Left colon (tissue), 2 donors: ENCODE results near the gene EPHB6. TPM values are rescaled to one million over a fixed set of nuclear protein-coding genes. Genes with fewer than 3 reads are reported as not detected.

Experiments used
- ATAC-seq: fragments of 200-7000 bp; cut with Tn5 transposase; one replicate; pipeline ENCODE4 v1.9.1; 2020; ENCODE audit warnings: mild to moderate bottlenecking, moderate library complexity
- DNase-seq, 2 donors: peaks; one replicate each; pipeline ENCODE4 v3.0.0-alpha.2; 2020
- intact Hi-C, 2 donors: fragments of 100-400 bp; cut with DNase I in 1 of 2; cut with micrococcal nuclease in 1 of 2; formaldehyde crosslinking; loops; one replicate each; pipeline versions ENCODE4 v1.11.2 to v1.14.0; 2022; cut with DNase I, micrococcal nuclease
- total RNA-seq, 2 donors: library from RNA; stranded (reverse); fragmentation: NEBNext Ultra II Directional; extraction: Animal tissue kit (Norgen Biotek cat#: 25700); gene quantifications; one replicate each; pipeline ENCODE4 v1.2.1, GENCODE V29; 2021
- donor health status: DM: no; HTN: no; CAD: no.
- donor health status: DM: yes; HTN: yes; CAD: no.

The EPHB6 gene
- total RNA-seq, 2 donors from 2014 or later, result 1.2 to 3.2 TPM

DNA sequence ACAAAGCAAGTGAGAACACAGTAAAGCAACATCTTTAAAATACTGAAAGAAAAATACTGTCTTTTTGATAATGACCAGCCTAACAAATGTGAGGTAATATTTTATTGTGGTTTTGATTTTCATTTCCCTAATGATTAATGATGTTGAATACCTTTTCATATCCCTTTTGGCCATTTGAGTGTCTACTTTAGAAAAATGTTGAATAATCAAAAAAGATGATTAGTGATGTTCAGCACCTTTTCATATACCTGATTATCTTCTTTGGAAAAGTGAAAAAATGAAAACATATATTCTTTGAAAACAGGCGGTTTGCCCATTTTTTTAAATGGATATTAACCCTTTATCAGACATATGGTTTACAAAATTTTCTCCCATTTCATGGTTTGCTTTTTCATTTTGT is 32.2 kb upstream of the EPHB6 start:
- DNase-seq (no peak), ATAC-seq (no peak)
- intact Hi-C loops, result no loop called here

DNA sequence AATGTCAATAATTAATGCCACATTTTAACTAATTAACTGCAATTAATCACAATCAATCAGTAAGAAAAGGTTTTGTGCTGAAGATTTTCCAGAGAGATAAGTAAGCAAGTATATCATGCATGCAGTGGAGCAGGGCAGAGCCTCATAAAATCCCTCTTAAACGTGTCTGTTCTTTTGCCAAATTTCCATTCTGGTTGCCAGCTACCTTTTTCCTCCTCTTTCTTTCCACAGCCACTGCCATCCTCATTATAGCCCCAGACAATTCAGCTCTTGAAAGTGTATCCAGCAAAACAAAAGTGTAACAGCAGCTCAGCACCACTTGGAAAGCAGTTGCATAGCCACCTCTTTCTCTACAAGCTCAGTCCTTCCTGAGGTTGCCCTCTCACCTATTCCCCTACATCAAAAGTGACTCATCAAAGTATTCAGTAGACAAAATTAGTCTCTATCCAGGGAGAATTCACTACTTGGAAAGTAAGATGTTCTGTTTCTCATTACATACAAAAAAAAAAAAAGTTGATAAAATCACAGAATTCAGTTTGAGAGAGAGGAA is 26.9 kb upstream of the EPHB6 start:
- no peak for ATAC-seq
- no peak for DNase-seq
- intact Hi-C loops, result no loop called here

DNA sequence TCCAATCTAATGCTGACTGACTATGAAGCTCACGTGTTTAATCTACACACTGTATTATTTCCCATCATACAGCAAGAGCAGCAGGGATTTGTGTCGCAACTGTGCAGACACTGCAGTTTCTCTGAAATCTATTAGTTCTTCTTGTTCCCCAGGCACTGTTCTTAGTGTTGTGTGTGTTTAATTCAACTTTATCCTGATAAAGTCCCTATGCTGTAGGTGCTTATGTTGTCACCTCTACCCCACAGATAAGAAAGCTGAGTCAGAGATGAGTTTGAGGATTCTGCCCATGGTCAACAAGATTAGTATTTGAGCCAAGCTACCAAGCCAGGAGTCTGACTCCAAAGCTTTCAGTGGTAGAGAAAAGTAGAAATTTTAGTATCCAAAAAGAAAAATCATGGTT is 22.5 kb upstream of the EPHB6 start:
- ATAC-seq, result no peak
- no peak for DNase-seq
- intact Hi-C loops, result no loop called here

DNA sequence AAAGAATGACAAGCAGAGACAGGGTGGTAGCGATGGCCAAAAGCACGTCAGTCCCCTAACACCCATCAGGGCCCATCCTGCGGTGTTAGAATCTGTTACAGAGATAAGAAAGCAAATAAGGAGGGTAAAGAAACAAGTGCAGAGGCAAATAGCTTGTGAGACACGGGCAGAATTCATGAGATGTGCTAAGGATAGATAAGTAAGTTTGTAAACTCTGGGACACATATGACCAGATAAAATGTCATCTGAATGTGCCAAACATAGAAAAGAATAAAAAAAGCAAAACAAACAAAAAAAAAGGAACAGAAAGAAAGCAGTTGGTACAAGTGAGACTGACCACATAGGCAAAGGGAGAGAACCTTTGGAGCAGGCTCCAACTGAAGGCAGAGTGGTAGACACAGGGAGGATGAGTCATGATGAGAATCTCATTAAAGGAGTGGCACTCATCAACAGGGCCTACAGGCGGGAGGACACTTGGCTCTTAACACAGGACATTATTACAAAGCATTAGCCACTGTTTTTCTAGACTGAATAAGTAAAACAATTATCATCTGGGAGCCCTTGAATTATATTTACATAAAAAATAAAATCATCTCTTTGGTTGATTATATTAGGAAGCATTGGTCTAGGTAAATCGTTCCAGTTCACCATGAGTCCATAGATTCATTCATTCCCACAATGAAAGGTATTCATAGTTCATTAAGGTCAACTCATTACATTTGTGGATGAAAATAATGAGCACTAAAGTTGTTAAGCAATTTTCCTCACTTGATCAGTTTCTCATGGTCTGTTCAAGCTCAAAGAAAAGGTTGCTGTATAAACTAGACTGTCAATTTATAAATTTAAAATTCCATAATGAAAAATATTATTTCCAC is 21.5 kb upstream of the EPHB6 start:
- intact Hi-C loops, result no loop called here
- DNase-seq, result no peak
- ATAC-seq, result no peak

DNA sequence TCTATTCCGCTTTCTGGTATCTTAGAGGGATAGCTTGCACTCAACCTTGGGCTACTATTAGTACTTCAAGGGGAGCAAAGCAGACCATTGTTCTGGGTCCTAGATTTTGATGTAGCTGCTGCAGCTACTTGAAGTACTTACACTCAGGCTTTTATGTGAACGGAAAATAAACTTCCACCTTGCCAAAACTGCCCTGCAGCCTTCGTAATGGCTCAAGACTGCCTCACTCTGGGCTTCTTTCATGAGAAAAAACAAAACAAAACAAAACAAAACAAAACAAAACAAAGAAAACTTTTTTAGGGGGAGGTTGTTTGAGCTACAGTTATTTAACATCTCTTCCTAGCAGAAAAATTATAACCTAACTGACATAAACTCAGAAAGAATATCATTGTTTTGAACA is 19.4 kb upstream of the EPHB6 start:
- ATAC-seq (no peak), DNase-seq (no peak)
- intact Hi-C loops, result no loop called here

DNA sequence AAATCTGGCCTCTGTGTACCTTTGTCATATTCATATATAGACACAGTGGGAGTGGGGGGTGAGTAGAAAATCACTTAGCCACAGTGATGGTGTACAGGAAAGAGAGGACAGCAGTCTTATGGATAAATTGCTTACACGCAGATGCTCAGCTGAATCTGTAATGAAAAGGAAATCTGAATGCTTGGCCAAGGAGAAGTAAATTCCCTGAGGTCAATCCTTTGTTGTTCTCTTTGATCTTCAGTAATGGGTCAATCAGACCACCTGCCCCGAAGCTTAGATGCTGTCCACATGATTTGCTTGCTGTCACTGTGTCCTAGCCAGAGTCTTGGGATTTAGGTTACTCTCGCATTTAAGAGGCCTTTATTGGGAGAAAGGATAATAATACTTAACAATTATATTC is 18.4 kb upstream of the EPHB6 start:
- intact Hi-C loops, result no loop called here
- ATAC-seq, result no peak
- DNase-seq, result no peak

DNA sequence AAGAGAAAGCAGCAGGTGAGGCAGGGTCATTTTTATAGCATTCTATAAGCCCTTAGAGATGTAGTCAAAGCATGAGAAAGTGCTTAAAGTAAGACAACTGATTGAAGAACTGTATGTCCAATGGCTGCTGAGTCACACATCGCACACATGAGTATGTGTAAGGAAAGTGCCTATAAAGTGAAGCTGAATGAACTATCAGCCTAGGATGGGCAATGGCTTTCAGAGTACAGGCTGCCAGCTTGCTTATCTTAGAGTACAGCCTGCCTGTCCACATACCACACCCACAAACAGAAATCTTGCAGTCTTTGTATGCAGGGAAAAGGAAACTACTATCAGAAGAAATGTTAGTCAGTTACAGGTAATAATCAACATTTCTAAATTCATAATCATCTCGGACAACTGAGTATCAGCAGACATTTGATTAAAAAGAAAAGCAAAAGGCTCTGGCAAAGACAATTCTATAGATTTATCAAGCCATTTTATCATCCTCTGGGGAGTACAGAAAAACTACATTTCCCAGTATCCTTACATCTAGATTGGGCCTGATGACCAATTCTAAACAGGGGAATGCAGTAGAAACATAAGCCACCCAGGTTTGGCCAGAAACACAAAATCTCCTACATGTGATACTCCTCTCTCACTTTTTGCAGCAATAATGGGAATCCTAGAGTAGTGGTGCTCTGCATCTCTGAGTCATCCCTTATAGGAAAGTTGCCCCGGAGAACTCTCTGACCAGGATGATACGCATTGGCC is 16.2 kb upstream of the EPHB6 start:
- ATAC-seq, result peak; percentile 63
- no peak for DNase-seq
- intact Hi-C loops, result no loop called here

DNA sequence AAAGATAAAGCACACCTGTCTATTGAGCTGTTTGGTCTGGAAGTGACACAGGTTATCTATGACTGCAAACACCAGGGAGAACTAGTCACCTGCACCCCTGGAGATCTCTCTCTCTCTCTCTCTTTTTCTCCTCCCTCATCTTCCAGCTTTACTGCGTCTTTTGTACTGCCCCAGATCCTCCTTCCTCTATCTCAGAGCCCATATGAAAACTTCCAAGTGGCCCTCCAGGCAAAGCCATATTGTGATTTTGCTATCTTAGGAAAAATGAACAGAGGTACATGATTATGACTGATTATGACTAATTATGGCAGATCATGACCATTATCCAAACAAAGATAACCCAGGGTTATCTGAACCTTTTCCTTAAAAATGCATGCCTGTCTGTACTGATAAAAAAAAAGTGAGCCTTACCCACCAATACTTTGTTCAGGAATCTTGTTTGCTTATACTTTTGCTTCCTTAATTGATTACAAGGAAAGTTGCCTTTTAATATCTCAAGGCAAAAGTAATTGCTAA is 12.6 kb upstream of the EPHB6 start:
- ATAC-seq (no peak), DNase-seq (no peak)
- intact Hi-C loops, result no loop called here

DNA sequence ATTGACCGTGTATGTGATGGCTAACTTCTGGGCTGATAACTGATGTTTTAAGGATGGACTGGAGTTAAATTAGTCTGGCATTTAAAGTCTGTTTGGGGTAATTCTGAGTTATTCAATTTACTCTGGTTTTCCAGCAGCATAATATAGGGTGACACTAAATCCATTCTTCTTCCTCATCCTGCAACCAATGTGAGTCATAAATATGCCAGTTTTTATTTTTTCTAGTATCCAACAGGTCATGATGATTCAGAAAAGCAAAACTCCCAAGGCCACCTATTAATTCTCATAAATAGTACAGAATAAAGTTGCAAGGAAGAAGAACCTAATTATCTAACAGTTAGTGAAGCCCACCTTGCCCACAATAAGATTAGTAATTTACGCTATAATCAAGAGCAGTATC is 7.5 kb upstream of the EPHB6 start:
- DNase-seq (no peak), ATAC-seq (no peak)
- intact Hi-C loops, result no loop called here

DNA sequence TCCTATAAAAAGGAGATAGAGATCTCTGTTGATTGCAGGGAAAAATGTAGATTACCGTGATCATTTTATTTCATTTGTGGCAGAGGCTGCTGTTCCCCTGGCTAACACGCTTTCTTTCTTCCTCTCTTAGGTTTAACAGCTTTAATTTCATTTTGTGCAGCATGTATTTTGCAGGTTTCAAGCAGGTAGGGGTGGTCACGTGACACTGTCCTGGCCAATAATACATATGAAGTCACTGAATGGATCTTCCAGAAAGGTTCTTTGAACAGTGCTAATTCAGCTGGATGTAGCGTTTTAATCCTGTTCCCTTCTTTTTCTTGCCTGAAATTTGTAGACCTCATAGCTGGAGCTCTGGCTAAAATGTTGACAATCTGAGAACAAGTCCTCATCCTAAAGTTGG is 3.6 kb upstream of the EPHB6 start:
- intact Hi-C loops, result loop anchor here in 1 of 2 donors (10.0 kb wide), 2 partner anchors 154 to 364 kb away; no protein-coding TSS in a partner anchor
- DNase-seq, result no peak
- ATAC-seq, result no peak

DNA sequence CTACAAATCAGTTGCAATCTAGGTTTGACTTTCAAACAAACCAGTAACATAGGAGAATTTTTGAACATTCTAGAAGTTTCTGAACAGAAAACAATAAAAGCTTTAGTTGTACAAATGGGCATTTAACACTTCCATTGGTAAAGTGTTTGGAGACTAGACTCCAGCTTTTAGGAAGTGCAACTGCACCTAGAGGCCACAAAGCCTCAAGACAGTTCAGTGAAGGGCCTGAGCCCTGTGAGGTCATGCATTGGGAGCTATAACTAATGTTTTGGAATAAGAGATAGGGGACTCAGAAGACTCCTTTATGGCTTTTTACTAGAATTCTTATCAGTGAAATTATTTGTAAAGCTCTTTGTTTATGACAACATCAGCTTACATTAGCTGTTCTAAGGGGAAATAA is 3.0 kb upstream of the EPHB6 start:
- no peak for ATAC-seq
- intact Hi-C loops, result loop anchor here in 1 of 2 donors (10.0 kb wide), 2 partner anchors 153 to 363 kb away; no protein-coding TSS in a partner anchor

DNA sequence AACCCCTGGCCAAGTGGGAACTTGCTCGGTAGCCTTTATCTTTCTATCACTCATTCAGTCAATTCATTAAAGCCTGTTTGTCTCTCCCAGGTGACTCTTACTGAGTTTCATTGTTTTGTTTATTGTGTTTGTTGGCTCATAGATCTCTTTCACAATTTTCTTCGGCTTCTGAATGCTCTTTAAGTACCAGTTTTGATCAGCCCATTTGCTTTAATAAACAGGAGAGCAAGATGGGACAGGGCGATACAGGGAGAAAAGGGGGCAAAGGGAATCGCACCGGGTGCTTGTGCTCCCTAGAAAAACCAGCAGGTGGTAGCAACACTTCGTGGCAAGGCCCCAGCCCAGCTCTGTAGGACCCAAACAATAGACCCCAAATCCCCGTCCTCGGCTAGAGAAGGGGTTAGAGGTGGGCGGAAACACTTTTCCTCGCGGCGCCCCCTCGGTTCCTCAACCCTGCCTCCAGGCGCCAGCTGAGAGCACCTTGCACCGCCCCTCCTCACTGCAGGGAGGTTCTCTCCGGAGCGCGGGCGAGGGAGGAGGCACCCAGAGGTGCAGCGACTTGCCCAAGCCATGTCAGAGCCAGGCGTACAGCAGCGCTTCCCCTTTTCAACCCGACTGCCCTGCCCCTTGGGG is 1.0 kb upstream of the EPHB6 start:
- intact Hi-C loops, result loop anchor here in 1 of 2 donors (10.0 kb wide), 2 partner anchors 151 to 361 kb away; no protein-coding TSS in a partner anchor
- DNase-seq, result peak; percentile 52 to 69
- ATAC-seq, result peak; percentile 77

More for the DNA sequence above, 3.0 kb upstream of the EPHB6 start:
- no peak for DNase-seq

DNA sequence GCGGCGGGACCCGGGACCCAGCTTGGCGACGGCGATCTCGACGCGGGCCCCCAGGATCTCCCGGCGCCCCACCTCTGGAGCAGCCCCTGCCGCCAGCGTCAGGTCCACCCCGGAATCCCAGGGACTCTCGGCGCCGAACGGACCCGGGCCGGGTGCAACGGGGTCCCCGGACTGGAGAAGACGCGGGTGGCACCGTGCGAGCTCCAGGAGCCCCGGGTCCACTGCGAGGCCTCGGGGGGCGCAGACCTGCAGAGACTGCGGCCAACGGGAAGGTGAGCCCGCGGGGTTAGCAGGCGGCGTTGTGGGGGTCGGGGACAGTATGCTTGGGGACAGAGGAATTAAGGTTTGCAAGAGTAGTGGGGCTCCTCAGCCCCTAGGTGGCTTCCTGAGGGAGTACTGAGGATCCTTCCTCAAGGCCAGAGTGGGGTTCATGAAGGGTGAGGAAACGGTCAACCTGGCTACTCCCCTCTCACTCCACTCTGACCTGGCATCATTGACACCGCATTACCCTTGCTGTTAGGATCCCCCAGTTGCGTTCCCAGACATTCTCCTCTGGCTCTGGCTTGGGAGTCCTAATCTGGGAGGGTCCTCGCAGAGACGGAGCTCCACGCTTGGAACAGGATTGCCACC is 353 bp downstream of the EPHB6 start:
- DNase-seq, result no peak
- ATAC-seq, result no peak
- intact Hi-C loops, result loop anchor here in 1 of 2 donors (10.0 kb wide), 2 partner anchors 150 to 360 kb away; no protein-coding TSS in a partner anchor

DNA sequence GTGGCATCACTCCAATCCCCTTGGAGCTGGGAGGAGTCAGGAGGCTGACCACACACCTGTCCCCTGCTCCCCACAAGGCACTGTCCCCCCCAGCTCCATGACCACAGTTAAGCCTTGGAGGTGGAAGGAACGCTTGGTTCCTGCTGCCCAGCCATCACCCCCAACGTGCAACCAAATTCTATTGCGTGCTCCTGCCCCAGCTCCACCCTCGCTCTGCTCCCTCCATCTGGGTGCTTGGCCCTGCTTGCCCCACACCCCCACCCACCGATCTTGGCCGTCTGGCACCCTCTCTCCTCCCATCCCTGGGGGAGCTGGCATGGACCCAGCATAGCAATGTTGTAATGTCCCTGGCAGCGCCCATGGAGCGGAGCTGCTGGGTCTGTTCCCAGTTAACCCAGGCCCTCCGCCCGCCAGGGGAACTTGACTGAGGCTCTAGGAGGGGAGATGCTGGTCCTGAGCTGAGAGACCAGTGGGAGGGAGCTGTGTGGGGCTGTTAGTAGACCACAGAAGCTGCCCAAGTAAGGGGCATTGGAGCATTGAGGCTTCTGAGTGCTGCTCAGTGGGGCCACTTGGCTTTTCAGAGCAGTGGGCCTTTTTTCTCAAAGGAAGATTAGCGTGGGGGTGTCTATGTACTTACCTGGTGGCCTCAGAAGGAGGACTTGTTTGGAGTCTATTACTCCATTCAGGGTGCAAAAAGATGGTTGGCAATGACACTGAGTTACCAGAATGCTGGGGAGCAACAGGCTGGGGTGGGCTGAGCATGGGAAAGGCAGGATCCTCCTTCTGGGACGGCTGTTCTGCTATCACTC is 1.1 kb downstream of the EPHB6 start:
- no peak for ATAC-seq
- intact Hi-C loops, result loop anchor here in 1 of 2 donors (10.0 kb wide), 2 partner anchors 149 to 359 kb away; no protein-coding TSS in a partner anchor
- peak in 1 of 2 donors; percentile 38 for DNase-seq

DNA sequence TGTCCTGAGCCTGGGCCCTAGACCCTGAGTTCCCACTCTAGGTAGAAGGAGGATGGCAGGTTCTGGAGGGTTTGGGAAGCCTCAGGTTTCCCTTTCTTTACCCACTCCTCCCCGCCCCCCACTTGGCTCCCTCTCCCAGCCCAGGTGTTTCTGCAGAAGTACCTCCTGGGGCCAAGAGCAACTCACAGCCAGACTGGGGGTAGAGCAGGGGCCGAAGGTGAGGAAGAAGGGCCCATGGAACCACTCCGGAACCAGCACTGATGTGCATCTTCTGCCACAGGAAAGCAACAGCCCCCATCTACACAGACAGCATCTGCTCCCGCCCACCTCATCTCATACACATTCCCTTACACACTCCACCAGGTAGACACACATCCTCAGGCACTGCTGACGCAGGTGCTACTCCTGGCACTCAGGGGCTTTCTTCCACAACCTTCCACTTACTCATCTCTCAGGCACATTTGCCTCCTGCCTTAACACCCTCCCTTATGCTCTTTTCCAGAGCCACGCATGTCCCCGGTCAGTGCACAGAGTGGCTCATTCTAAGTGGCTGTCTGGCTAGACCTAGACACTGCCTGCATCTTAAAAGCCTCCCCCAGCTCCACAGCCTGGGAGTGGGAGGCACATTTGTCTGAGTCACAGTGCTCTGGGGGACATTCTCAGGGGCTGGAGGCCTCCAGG is 1.8 kb downstream of the EPHB6 start:
- ATAC-seq, result no peak
- intact Hi-C loops, result loop anchor here in 1 of 2 donors (10.0 kb wide), 2 partner anchors 148 to 358 kb away; no protein-coding TSS in a partner anchor

DNA sequence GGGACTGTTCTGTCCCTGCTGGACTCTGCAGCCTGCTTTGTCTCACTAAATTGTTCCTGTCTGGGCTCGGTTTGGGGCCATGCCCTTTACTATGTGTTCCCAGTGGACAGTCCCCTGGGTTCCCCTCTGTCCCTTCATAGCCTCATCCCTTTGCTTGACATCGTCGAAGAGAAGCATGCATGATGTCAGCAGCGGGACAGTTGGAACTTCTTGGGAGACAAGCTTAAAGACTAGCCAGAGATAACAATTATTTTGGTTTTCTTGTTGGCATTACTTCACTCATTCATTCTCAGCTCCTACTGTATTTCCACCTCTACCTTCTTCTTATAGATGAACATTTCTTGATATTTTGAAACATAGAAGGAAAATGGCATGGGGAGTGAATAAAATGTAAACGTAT is 2.7 kb downstream of the EPHB6 start:
- intact Hi-C loops, result loop anchor here in 1 of 2 donors (10.0 kb wide), 2 partner anchors 147 to 357 kb away; no protein-coding TSS in a partner anchor

More for the DNA sequence above, 1.8 kb downstream of the EPHB6 start:
- DNase-seq, result no peak

DNA sequence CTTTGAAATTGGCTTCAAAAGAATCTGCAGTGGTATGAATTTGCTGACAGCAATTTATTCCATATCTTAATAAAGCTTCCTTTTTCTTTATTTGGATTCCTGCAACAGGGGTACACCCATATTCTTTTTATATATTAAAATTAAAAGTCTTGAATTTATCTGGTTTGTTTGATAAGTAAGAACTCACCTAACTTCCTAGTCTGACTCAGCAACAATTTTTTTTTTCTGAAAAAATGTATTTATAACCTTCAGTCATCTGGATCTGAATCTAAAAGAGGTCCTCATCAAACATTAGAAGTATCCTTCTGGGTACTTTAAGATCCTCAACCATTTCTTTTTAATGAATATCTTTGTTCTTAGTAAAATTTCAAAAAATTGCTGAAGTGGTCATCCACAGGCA is 4.5 kb downstream of the EPHB6 start:
- DNase-seq (no peak), ATAC-seq (no peak)
- intact Hi-C loops, result loop anchor here in 1 of 2 donors (10.0 kb wide), 2 partner anchors 145 to 355 kb away; no protein-coding TSS in a partner anchor

More for the DNA sequence above, 2.7 kb downstream of the EPHB6 start:
- DNase-seq (no peak), ATAC-seq (no peak)
